DMS53 (cell line): ENCODE data around the gene DISC1.
"Not testable (repeated sequence)": the region's sequence is repeated elsewhere in the genome, so short reads cannot be mapped to it uniquely, and the experiment has no call there.

ENCODE experiments used
- DNase-seq: peaks from one replicate; lab custom pipeline; 2025; lab: John Stamatoyannopoulos, UW

Gene DISC1

GRCh38 chr1:231605149-231606100 is 21.2 kb upstream of the DISC1 start:
- DNase-seq: no peak

- no peak for DNase-seq
Observed at GRCh38 chr1:231606712-231607111, 19.9 kb upstream of the DISC1 start.

- no peak for DNase-seq
Observed at GRCh38 chr1:231610388-231610787, 16.2 kb upstream of the DISC1 start.

GRCh38 chr1:231611111-231611510 is 15.5 kb upstream of the DISC1 start:
- no peak for DNase-seq

- DNase-seq: no peak
Observed at GRCh38 chr1:231611851-231612250, 14.7 kb upstream of the DISC1 start.

- no peak for DNase-seq
Observed at GRCh38 chr1:231612393-231613089, 14.0 kb upstream of the DISC1 start.

GRCh38 chr1:231613419-231614349 is 12.9 kb upstream of the DISC1 start:
- DNase-seq: peak; percentile 12

GRCh38 chr1:231616667-231617066 is 9.9 kb upstream of the DISC1 start:
- no peak for DNase-seq

GRCh38 chr1:231618609-231619256 is 7.9 kb upstream of the DISC1 start:
- DNase-seq: no peak

- no peak for DNase-seq
Observed at GRCh38 chr1:231619257-231619634, 7.3 kb upstream of the DISC1 start.

- not testable (repeated sequence) for DNase-seq
Observed at GRCh38 chr1:231625042-231625441, 1.5 kb upstream of the DISC1 start.

- DNase-seq: peak; percentile 57
Observed at GRCh38 chr1:231625975-231626534, 535 bp upstream of the DISC1 start.

- peak; percentile 85 for DNase-seq
Observed at GRCh38 chr1:231626951-231627614, 493 bp downstream of the DISC1 start.

- DNase-seq: peak; percentile 84
Observed at GRCh38 chr1:231628207-231628876, 1.8 kb downstream of the DISC1 start.

GRCh38 chr1:231629132-231629531 is 2.5 kb downstream of the DISC1 start:
- no peak for DNase-seq

- no peak for DNase-seq
Observed at GRCh38 chr1:231630558-231631205, 4.1 kb downstream of the DISC1 start.

- no peak for DNase-seq
Observed at GRCh38 chr1:231631717-231632116, 5.1 kb downstream of the DISC1 start.

- DNase-seq: peak; percentile 22
Observed at GRCh38 chr1:231632119-231632518, 5.5 kb downstream of the DISC1 start.

GRCh38 chr1:231634323-231635013 is 7.9 kb downstream of the DISC1 start:
- no peak for DNase-seq
